Endothelial cell of umbilical vein (primary cell): ENCODE data around the gene SHOX. TPM values are rescaled to one million over a fixed set of nuclear protein-coding genes. Genes with fewer than 3 reads are reported as not detected.

Experiments
- BruUV-seq: library from RNA; stranded (reverse); fragments of 400-500 nt; replicated peaks from 2 replicates; lab custom pipeline; 2021; lab: Mats Ljungman, UMichigan
- CTCF ChIA-PET: fragments of 300-600, 350-600 bp; sonication (Branson Sonifier 250); formaldehyde crosslinking; loops from one replicate; lab custom pipeline; 2021; ENCODE audit warnings: antibody characterized with exemption, inconsistent platforms; lab: Charles Lee
- POLR2A ChIA-PET: fragments of 300-600, 350-600 bp; sonication (Branson Sonifier 250); formaldehyde crosslinking; loops from one replicate; lab custom pipeline; 2021; ENCODE audit warnings: antibody characterized with exemption, inconsistent platforms; lab: Charles Lee
- DNase-seq: peaks from one replicate; pipeline ENCODE4 v3.0.0-alpha.2; 2011; ENCODE audit warnings: low read depth, low spot score
- FAIRE-seq: peaks from 2 replicates; lab custom pipeline; 2011; peaks lifted over from hg19 to GRCh38; lab: Jason Lieb, UNC
- H2AFZ ChIP-seq: 2 replicates; pipeline ENCODE4 v1.6.0; 2012; ENCODE audit warnings: low read depth, low read length, control low read depth, inconsistent platforms
- H3K27ac ChIP-seq: 2 replicates; pipeline ENCODE4 v1.5.1; 2011; ENCODE audit warnings: low read depth, mild to moderate bottlenecking, control low read depth, low read length, moderate library complexity; ENCODE audit not compliant: insufficient read depth
- H3K27me3 ChIP-seq, 2 experiments: 2 replicates each; pipeline versions ENCODE4 v1.6.0 to v1.6.1; 2011; ENCODE audit warnings: low read length in 2 of 2, mixed read lengths in 1 of 2; ENCODE audit not compliant: control insufficient read depth in 2 of 2, insufficient read depth in 2 of 2
- H3K36me3 ChIP-seq, 2 experiments: 2 replicates in 1 of 2; 3 replicates in 1 of 2; pipeline ENCODE4 v1.5.1; 2011; ENCODE audit warnings: low read length in 2 of 2, mild to moderate bottlenecking in 1 of 2, moderate library complexity in 1 of 2; ENCODE audit not compliant: control insufficient read depth in 2 of 2, insufficient read depth in 2 of 2; ENCODE audit errors: extremely low read depth in 1 of 2
- H3K4me1 ChIP-seq: 3 replicates; pipeline ENCODE4 v1.5.1; 2011; ENCODE audit warnings: mild to moderate bottlenecking, low read length; ENCODE audit not compliant: control insufficient read depth, insufficient read depth; ENCODE audit errors: extremely low read depth
- H3K4me2 ChIP-seq: 2 replicates; pipeline ENCODE4 v1.6.1; 2011; ENCODE audit warnings: low read length, control low read depth, mixed read lengths; ENCODE audit not compliant: insufficient read depth
- H3K4me3 ChIP-seq, 3 experiments: fragments of 200-600 bp in 1 of 3; sonication (generic), shearing (Covaris generic) in 1 of 3; replicated peaks in 1 of 3; 2 replicates each; pipeline ENCODE4 v1.5.1; 2011 to 2016; ENCODE audit warnings: control low read depth in 3 of 3, low read length in 3 of 3, mild to moderate bottlenecking in 2 of 3, inconsistent platforms in 1 of 3, low read depth in 1 of 3, moderate library complexity in 1 of 3; ENCODE audit not compliant: insufficient read depth in 1 of 3
- H3K79me2 ChIP-seq: 2 replicates; pipeline ENCODE4 v1.6.0; 2012; ENCODE audit warnings: low read length, inconsistent platforms; ENCODE audit not compliant: control insufficient read depth, insufficient read depth
- H3K9ac ChIP-seq: replicated peaks from 2 replicates; pipeline ENCODE3; 2011; ENCODE audit warnings: low read length, control low read depth; ENCODE audit not compliant: insufficient read depth; ENCODE audit errors: extremely low read depth
- H3K9me1 ChIP-seq: replicated peaks from 3 replicates; pipeline ENCODE4 v1.6.0; 2011; ENCODE audit warnings: mild to moderate bottlenecking, low read length; ENCODE audit not compliant: control insufficient read depth, insufficient read depth; ENCODE audit errors: extremely low read depth
- H3K9me3 ChIP-seq: replicated peaks from 2 replicates; pipeline ENCODE4 v1.5.1; 2012; ENCODE audit warnings: low read length, inconsistent platforms; ENCODE audit not compliant: control insufficient read depth, insufficient read depth
- H4K20me1 ChIP-seq: replicated peaks from 2 replicates; pipeline ENCODE3; 2011; ENCODE audit warnings: mild to moderate bottlenecking, low read length; ENCODE audit not compliant: control insufficient read depth, insufficient read depth; ENCODE audit errors: extremely low read depth
- CTCF ChIP-seq, 2 donors: IDR thresholded peaks; 1 replicate in 1 of 2; 2 replicates in 1 of 2; pipeline ENCODE4 v1.5.1; 2011; ENCODE audit warnings: low read length in 2 of 2, mild to moderate bottlenecking in 2 of 2, moderate library complexity in 2 of 2, control low read depth in 1 of 2, inconsistent platforms in 1 of 2, low read depth in 1 of 2; ENCODE audit not compliant: insufficient read depth in 1 of 2; ENCODE audit errors: extremely low read depth in 1 of 2
- JUN ChIP-seq: IDR thresholded peaks from 2 replicates; pipeline ENCODE4 v1.6.1; 2011; ENCODE audit warnings: borderline replicate concordance, low read depth; ENCODE audit not compliant: insufficient read length, insufficient read depth
- dilution Hi-C: fragments of 300-500 bp; cut with MboI; formaldehyde crosslinking; loops from one replicate; pipeline ENCODE4 v1.15.0; 2019; ENCODE audit warnings: low sequenced_read_pairs; ENCODE audit not compliant: extremely low pct_ligation_motif_present
- intact Hi-C: fragments of 100-400 bp; cut with micrococcal nuclease; formaldehyde crosslinking; loops from one replicate; pipeline ENCODE4 v1.10.0; 2022
- polyA plus RNA-seq, 4 experiments: library from polyadenylated mRNA; depleted of rRNA in 3 of 4; stranded (reverse) in 3 of 4; unstranded in 1 of 4; fragments of >200 nt; gene quantifications; 2 replicates each; pipeline versions ENCODE4 v1.2.1 to v1.2.3, GENCODE V29; 2011 to 2012; ENCODE audit warnings: missing spikeins in 1 of 4
- total RNA-seq: library from RNA; stranded (reverse); gene quantifications from 2 replicates; pipeline ENCODE4 v1.2.3, GENCODE V29; 2021

Gene SHOX
- total and polyA plus RNA-seq, 2 donors (not counting 3 experiments of a cell fraction or from before 2014, with no cell fraction given) = not detected

GRCh38 chrX:703866-704265, 73.3 kb downstream of the SHOX start:
- peak; percentile 25 for TF ChIP-seq JUN
- no peak for TF ChIP-seq CTCF (IDR thresholded peaks at IDR 0.05; ENCODE audit: extremely low read depth in 1 of 2, insufficient read depth in 1 of 2, low read depth in 1 of 2, low read length in 2 of 2)
- no peak overlapping the region for H3K27ac ChIP-seq
- intact Hi-C loops = no loop called here
- no peaks in the 10 kb centered on the region for H3K36me3 ChIP-seq
- no peaks in the 10 kb centered on the region for H3K79me2 ChIP-seq
- no peak overlapping the region for H3K9ac ChIP-seq
- H3K4me1 ChIP-seq = no peaks in the 10 kb centered on the region
- H3K9me1 ChIP-seq = no peaks in the 10 kb centered on the region
- no peak overlapping the region for H3K4me3 ChIP-seq
- no peaks in the 10 kb centered on the region for H4K20me1 ChIP-seq
- no peak overlapping the region for H2AFZ ChIP-seq
- DNase-seq (no peak), FAIRE-seq (no peak)
- H3K27me3 ChIP-seq = no peaks in the 10 kb centered on the region
- BruUV-seq = no TSS peak
- ChIA-PET POLR2A (no interaction called here), CTCF (no interaction called here)
- H3K4me2 ChIP-seq = no peak overlapping the region
- peaks cover 3% of the 10 kb centered on the region for H3K9me3 ChIP-seq
- dilution Hi-C loops = no loop called here

Other genes starting within 250 kb of the SHOX start
- gene PPP2R3B, start 243.9 kb upstream of the SHOX start, total RNA-seq = 29.2 and 33.6 TPM in 2 replicates
- gene PPP2R3B, start 243.9 kb upstream of the SHOX start, polyA plus RNA-seq = 18.9 and 19.1 TPM in 2 replicates